RPMI7951 (cell line): Measurements from ENCODE around the gene ZNF775. TPM values are rescaled to one million over a fixed set of nuclear protein-coding genes. Genes with fewer than 3 reads are reported as not detected.

Experiments
- DNase-seq: peaks from one replicate; pipeline ENCODE4 v3.0.0-alpha.2; 2012; ENCODE audit warnings: low read depth
- total RNA-seq: library from RNA; depleted of rRNA; stranded (reverse); fragments of >200 nt; shearing (Covaris generic); gene quantifications from 2 replicates; pipeline ENCODE4 v1.2.3, GENCODE V29; 2014

ZNF775 gene
- total RNA-seq, 1 experiment from 2014 or later, result 1.8 TPM

GRCh38 chr7:150368884-150369747, 10.0 kb upstream of the ZNF775 start:
- DNase-seq, result peak; percentile 79

- no peak for DNase-seq
These were observed 9.2 kb upstream of the ZNF775 start for GRCh38 chr7:150369748-150370501.

GRCh38 chr7:150370612-150371071, 8.5 kb upstream of the ZNF775 start:
- no peak for DNase-seq

- DNase-seq, result no peak
These were observed 7.8 kb upstream of the ZNF775 start for GRCh38 chr7:150371131-150371995.

GRCh38 chr7:150371996-150372270, 7.2 kb upstream of the ZNF775 start:
- no peak for DNase-seq

GRCh38 chr7:150372271-150373048, 6.7 kb upstream of the ZNF775 start:
- no peak for DNase-seq

GRCh38 chr7:150373049-150373801, 5.9 kb upstream of the ZNF775 start:
- DNase-seq, result no peak

GRCh38 chr7:150374026-150374425, 5.1 kb upstream of the ZNF775 start:
- DNase-seq, result no peak

- DNase-seq, result no peak
These were observed 4.7 kb upstream of the ZNF775 start for GRCh38 chr7:150374472-150374871.

- DNase-seq, result no peak
These were observed 3.2 kb upstream of the ZNF775 start for GRCh38 chr7:150375662-150376521.

- no peak for DNase-seq
These were observed 2.6 kb upstream of the ZNF775 start for GRCh38 chr7:150376560-150376959.

GRCh38 chr7:150377196-150377595, 1.9 kb upstream of the ZNF775 start:
- no peak for DNase-seq

GRCh38 chr7:150377635-150378034, 1.5 kb upstream of the ZNF775 start:
- DNase-seq, result no peak

GRCh38 chr7:150378115-150378852, 846 bp upstream of the ZNF775 start:
- DNase-seq, result peak; percentile 91

- peak; percentile 43 for DNase-seq
These were observed 580 bp downstream of the ZNF775 start for GRCh38 chr7:150379441-150380379.

- DNase-seq, result no peak
These were observed 1.3 kb downstream of the ZNF775 start for GRCh38 chr7:150380463-150380862.

- no peak for DNase-seq
These were observed 2.0 kb downstream of the ZNF775 start for GRCh38 chr7:150381096-150381495.

- no peak for DNase-seq
These were observed 2.6 kb downstream of the ZNF775 start for GRCh38 chr7:150381785-150382122.
